Smooth muscle cell (in vitro differentiated cells): ENCODE measurements around the gene FBXO45. TPM values are rescaled to one million over a fixed set of nuclear protein-coding genes. Genes with fewer than 3 reads are reported as not detected.

Experiments used
- DNase-seq: peaks from one replicate; lab custom pipeline; 2025; ENCODE audit not compliant: unreplicated experiment; lab: John Stamatoyannopoulos, UW
- H2AFZ ChIP-seq: fragments of 200-600 bp; sonication (generic); 2 replicates; pipeline ENCODE4 v1.6.0; 2016; ENCODE audit warnings: antibody characterized with exemption, low read depth, mild to moderate bottlenecking
- H3F3A ChIP-seq: fragments of 200-600 bp; sonication (generic); 2 replicates; pipeline ENCODE4 v1.6.0; 2017; ENCODE audit warnings: antibody characterized with exemption, low read depth
- H3K27ac ChIP-seq: fragments of 200-600 bp; sonication (generic); 2 replicates; pipeline ENCODE4 v1.5.1; 2016; ENCODE audit warnings: low read depth, mild to moderate bottlenecking
- H3K27me3 ChIP-seq: fragments of 200-600 bp; sonication (generic); 2 replicates; pipeline ENCODE4 v1.6.1; 2016; ENCODE audit warnings: low read depth, mild to moderate bottlenecking
- H3K36me3 ChIP-seq: fragments of 200-600 bp; sonication (generic); 2 replicates; pipeline ENCODE4 v1.5.1; 2016; ENCODE audit warnings: low read depth
- H3K4me1 ChIP-seq: fragments of 200-600 bp; sonication (generic); 2 replicates; pipeline ENCODE4 v1.5.1; 2016; ENCODE audit warnings: low read depth
- H3K4me2 ChIP-seq: fragments of 200-600 bp; sonication (generic); 2 replicates; pipeline ENCODE4 v1.6.0; 2016; ENCODE audit warnings: mild to moderate bottlenecking
- H3K4me3 ChIP-seq: fragments of 200-600 bp; sonication (generic); 2 replicates; pipeline ENCODE4 v1.5.1; 2016; ENCODE audit warnings: mild to moderate bottlenecking
- H3K79me2 ChIP-seq: fragments of 200-600 bp; sonication (generic); 2 replicates; pipeline ENCODE4 v1.6.0; 2016; ENCODE audit warnings: low read depth, mild to moderate bottlenecking
- H3K9ac ChIP-seq: fragments of 200-600 bp; sonication (generic); 2 replicates; pipeline ENCODE4 v1.6.0; 2016; ENCODE audit warnings: low read depth
- H3K9me3 ChIP-seq: fragments of 200-600 bp; sonication (generic); replicated peaks from 2 replicates; pipeline ENCODE4 v1.5.1; 2016; ENCODE audit warnings: low read depth
- H4K20me1 ChIP-seq: fragments of 200-600 bp; sonication (generic); 2 replicates; pipeline ENCODE4 v1.6.0; 2016; ENCODE audit warnings: low read depth
- WGBS: methylation state at CpG from one replicate; pipeline ENCODE4 v1.1.7; 2016; ENCODE audit warnings: low lambda C conversion rate; 5-methylcytosine and 5-hydroxymethylcytosine counted together
- polyA plus RNA-seq: library from polyadenylated mRNA; unstranded; fragments of >200 nt; fragmentation: Nextera tagmentation; extraction: Ambion mirVana; gene quantifications from 2 replicates; pipeline ENCODE4 v1.2.1, GENCODE V29; 2016
- total RNA-seq: library from RNA; depleted of rRNA; stranded (reverse); fragments of >200 nt; gene quantifications from 2 replicates; pipeline ENCODE4 v1.2.3, GENCODE V29; 2014
- TF ChIP-seq, protein P1 (sequence below): fragments of 200-600 bp; sonication (generic); IDR thresholded peaks from 2 replicates; pipeline ENCODE4 v1.5.1; 2017; ENCODE audit warnings: borderline replicate concordance, mild to moderate bottlenecking, antibody characterized with exemption; ENCODE audit not compliant: insufficient read depth, poor library complexity, severe bottlenecking

The FBXO45 gene
- total and polyA plus RNA-seq, 2 experiments from 2014 or later: 5.8 to 13.1 TPM

DNA sequence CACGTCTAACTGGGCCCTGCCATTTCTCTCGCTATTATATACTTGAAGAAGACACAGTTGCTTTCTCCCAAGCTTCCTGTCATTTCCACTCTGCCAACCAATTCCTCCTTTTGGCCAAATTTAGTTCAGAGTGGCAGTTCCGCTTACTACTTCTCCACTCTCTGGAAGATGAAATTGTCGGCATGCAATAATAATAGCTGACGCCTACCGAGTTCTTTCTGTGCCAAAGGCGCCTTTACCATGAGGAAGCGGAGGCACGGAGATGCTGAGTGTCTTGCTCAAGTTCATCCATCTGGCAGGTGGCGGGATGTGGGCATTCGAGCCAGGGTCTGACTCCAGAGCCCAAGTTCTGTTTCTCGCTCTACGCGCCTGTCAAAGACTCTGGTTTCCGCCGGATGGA, 56.4 kb downstream of the FBXO45 start:
- H3K27ac ChIP-seq: no peak overlapping the region

DNA sequence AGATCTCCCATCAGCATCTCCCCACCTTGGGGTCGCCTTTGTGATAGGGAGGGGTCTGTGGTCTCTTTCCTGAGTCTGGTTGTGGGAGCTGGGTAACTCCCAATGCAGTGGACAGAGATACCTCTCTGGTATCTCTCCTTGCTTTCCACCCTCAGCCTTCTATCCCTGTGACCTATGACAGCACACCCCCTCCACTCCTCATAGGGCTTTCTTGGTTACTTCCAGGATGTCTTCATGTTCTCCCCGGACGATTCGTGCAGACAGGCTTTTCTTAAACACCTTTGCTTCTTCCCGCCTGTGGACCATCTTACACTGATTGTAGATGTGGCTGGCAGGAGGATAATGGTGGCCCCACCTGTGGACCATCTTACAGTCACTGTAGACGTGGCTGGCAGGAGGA, 56.9 kb downstream of the FBXO45 start:
- Histone ChIP-seq H3K79me2 (no peaks in the 10 kb centered on the region), H2AFZ (no peak overlapping the region), H3K4me2 (no peak overlapping the region), H3K4me1 (peaks cover 3% of the 10 kb centered on the region), H3K27ac (no peak overlapping the region), H3F3A (no peaks in the 10 kb centered on the region), H3K4me3 (no peak overlapping the region), H3K27me3 (no peaks in the 10 kb centered on the region), H3K9ac (no peak overlapping the region), H3K9me3 (no peaks in the 10 kb centered on the region), H3K36me3 (no peaks in the 10 kb centered on the region), H4K20me1 (no peaks in the 10 kb centered on the region)
- 91% methylated on average over 6 of the region's 6 CpGs for WGBS
- TF ChIP-seq, protein P1, sequence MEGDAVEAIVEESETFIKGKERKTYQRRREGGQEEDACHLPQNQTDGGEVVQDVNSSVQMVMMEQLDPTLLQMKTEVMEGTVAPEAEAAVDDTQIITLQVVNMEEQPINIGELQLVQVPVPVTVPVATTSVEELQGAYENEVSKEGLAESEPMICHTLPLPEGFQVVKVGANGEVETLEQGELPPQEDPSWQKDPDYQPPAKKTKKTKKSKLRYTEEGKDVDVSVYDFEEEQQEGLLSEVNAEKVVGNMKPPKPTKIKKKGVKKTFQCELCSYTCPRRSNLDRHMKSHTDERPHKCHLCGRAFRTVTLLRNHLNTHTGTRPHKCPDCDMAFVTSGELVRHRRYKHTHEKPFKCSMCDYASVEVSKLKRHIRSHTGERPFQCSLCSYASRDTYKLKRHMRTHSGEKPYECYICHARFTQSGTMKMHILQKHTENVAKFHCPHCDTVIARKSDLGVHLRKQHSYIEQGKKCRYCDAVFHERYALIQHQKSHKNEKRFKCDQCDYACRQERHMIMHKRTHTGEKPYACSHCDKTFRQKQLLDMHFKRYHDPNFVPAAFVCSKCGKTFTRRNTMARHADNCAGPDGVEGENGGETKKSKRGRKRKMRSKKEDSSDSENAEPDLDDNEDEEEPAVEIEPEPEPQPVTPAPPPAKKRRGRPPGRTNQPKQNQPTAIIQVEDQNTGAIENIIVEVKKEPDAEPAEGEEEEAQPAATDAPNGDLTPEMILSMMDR: no peak
- DNase-seq: no peak

More for the DNA sequence above, 56.4 kb downstream of the FBXO45 start:
- no peak overlapping the region for H2AFZ ChIP-seq
- no peak overlapping the region for H3K4me3 ChIP-seq
- DNase-seq: no peak
- H3K4me2 ChIP-seq: no peak overlapping the region
- TF ChIP-seq, protein P1: no peak
- no peaks in the 10 kb centered on the region for H3K36me3 ChIP-seq
- WGBS: 94% methylated on average over 16 of the region's 16 CpGs
- no peaks in the 10 kb centered on the region for H4K20me1 ChIP-seq
- H3K79me2 ChIP-seq: no peaks in the 10 kb centered on the region
- no peaks in the 10 kb centered on the region for H3F3A ChIP-seq
- H3K4me1 ChIP-seq: peaks cover 7% of the 10 kb centered on the region
- H3K27me3 ChIP-seq: no peaks in the 10 kb centered on the region
- H3K9me3 ChIP-seq: no peaks in the 10 kb centered on the region
- no peak overlapping the region for H3K9ac ChIP-seq

DNA sequence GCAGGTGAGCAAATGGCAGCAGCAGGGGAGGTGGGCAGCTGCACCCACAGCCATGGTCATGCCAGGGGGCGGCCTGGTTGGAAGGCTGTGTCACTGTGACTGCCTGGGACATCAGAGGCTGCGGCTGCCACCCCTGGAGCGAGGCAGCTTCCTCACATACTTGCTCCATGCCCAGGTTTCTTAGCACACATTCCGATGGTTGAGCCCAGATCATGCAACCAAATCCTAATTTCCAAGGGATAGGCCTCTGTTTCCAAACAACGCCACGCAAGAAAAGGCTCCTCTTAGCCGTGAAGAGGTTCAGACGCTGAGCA, 59.4 kb downstream of the FBXO45 start:
- DNase-seq: no peak
- Histone ChIP-seq H3K4me1 (peaks cover 10% of the 10 kb centered on the region), H4K20me1 (no peaks in the 10 kb centered on the region), H3F3A (peaks cover 5% of the 10 kb centered on the region), H3K4me3 (no peak overlapping the region), H3K27me3 (no peaks in the 10 kb centered on the region), H3K36me3 (no peaks in the 10 kb centered on the region), H3K9me3 (no peaks in the 10 kb centered on the region), H3K27ac (no peak overlapping the region), H3K9ac (no peak overlapping the region), H2AFZ (no peak overlapping the region), H3K4me2 (no peak overlapping the region), H3K79me2 (no peaks in the 10 kb centered on the region)
- TF ChIP-seq, protein P1: no peak
- 97% methylated on average over 8 of the region's 8 CpGs for WGBS

DNA sequence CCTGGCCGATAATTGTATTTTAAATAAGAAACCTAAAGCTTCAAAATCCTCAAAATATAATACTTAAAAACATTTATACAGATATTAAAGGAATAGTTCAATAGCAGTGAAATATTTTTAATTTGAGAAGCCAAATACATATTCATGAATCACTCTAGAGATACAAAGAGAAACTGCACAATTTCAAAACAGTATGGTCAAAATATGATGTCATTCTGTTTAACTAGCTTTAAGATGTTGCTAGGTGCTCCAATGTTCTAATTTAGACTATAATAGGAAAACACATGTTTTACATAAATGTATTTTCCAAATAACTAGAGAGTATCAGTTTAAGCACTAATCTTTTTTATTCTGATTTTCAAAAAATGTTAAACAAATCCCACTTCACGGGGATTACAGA, 60.8 kb downstream of the FBXO45 start:
- Histone ChIP-seq H3K9ac (no peak overlapping the region), H3K9me3 (no peaks in the 10 kb centered on the region), H3K27ac (no peak overlapping the region), H3K36me3 (no peaks in the 10 kb centered on the region), H3F3A (peaks cover 5% of the 10 kb centered on the region), H4K20me1 (no peaks in the 10 kb centered on the region), H3K4me1 (peaks cover 13% of the 10 kb centered on the region), H3K79me2 (no peaks in the 10 kb centered on the region), H3K4me2 (no peak overlapping the region), H2AFZ (no peak overlapping the region), H3K4me3 (no peak overlapping the region), H3K27me3 (no peaks in the 10 kb centered on the region)
- WGBS: 98% methylated on average over 2 of the region's 2 CpGs
- TF ChIP-seq, protein P1: no peak
- DNase-seq: no peak
